ENCODE data around the gene RAP2C. TPM values are rescaled to one million over a fixed set of nuclear protein-coding genes. Genes with fewer than 3 reads are reported as not detected.

RAP2C gene
- total RNA-seq, 1 experiment from 2014 or later: 27.8 TPM

GRCh38 chrX:132218100-132218812 lies 991 bp downstream of the RAP2C start:
- Histone ChIP-seq H3K4me1 (replicated peaks; ENCODE audit: insufficient read depth) (peaks cover 34% of the 10 kb centered on the region), H3K36me3 (ENCODE audit: low read depth) (peaks cover 11% of the 10 kb centered on the region), H3K27me3 (ENCODE audit: insufficient read depth, low read depth) (no peaks in the 10 kb centered on the region), H2AFZ (peak overlapping the region; percentile 96), H3K79me2 (ENCODE audit: low read depth) (peaks cover 35% of the 10 kb centered on the region), H3F3A (ENCODE audit: insufficient read depth, low read depth) (peaks cover 16% of the 10 kb centered on the region; the same call in 1 of the 2 replicates), H3K4me2 (peak overlapping the region; percentile 95), H3K27ac (peak overlapping the region; percentile 77), H4K20me1 (ENCODE audit: insufficient read depth) (peaks cover 15% of the 10 kb centered on the region), H3K4me3 (peak overlapping the region; percentile 98), H3K9me3 (ENCODE audit: insufficient read depth, low read depth) (no peaks in the 10 kb centered on the region), H3K9me2 (ENCODE audit: insufficient read depth) (no peaks in the 10 kb centered on the region)
- TF ChIP-seq, protein P1, sequence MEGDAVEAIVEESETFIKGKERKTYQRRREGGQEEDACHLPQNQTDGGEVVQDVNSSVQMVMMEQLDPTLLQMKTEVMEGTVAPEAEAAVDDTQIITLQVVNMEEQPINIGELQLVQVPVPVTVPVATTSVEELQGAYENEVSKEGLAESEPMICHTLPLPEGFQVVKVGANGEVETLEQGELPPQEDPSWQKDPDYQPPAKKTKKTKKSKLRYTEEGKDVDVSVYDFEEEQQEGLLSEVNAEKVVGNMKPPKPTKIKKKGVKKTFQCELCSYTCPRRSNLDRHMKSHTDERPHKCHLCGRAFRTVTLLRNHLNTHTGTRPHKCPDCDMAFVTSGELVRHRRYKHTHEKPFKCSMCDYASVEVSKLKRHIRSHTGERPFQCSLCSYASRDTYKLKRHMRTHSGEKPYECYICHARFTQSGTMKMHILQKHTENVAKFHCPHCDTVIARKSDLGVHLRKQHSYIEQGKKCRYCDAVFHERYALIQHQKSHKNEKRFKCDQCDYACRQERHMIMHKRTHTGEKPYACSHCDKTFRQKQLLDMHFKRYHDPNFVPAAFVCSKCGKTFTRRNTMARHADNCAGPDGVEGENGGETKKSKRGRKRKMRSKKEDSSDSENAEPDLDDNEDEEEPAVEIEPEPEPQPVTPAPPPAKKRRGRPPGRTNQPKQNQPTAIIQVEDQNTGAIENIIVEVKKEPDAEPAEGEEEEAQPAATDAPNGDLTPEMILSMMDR (conservative IDR thresholded peaks at IDR 0.05): no peak
- no peak for TF ChIP-seq EZH2 (IDR thresholded peaks at IDR 0.05; ENCODE audit: low read depth)
- intact Hi-C loops (cut with micrococcal nuclease; ENCODE audit: unreplicated experiment): loop anchor here (2.0 to 10.0 kb wide), 4 partner anchors 195 to 1447 kb away; partner anchors contain the start of genes MBNL3 and STK26
- DNase-seq: peak; percentile 85 to 88
- POLR2A ChIA-PET (ENCODE audit: unreplicated experiment): interaction anchor here (0.6 to 0.7 kb wide), 2 partner anchors 219 to 404 kb away, joined by 4 to 5 read pairs; no protein-coding TSS in a partner anchor
- BruUV-seq (replicated peaks): TSS peak; percentile 52
- CTCF ChIA-PET: interaction anchor here (0.5 to 1.8 kb wide), 5 partner anchors 126 to 377 kb away, joined by 3 to 21 read pairs (median 5); no protein-coding TSS in a partner anchor

GRCh38 chrX:132217203-132218073 lies 1.8 kb downstream of the RAP2C start:
- H3K27ac ChIP-seq: peak overlapping the region; percentile 88
- CTCF ChIA-PET: interaction anchor here (0.6 kb wide), 1 partner anchor 212 kb away, joined by 5 read pairs; no protein-coding TSS in a partner anchor
- peak overlapping the region; percentile 67 for H3K4me3 ChIP-seq
- intact Hi-C loops (cut with micrococcal nuclease; ENCODE audit: unreplicated experiment): loop anchor here (2.0 to 10.0 kb wide), 5 partner anchors 97 to 1447 kb away; partner anchors contain the start of genes MBNL3 and STK26
- TF ChIP-seq EZH2 (IDR thresholded peaks at IDR 0.05; ENCODE audit: low read depth): no peak
- TF ChIP-seq, protein P1 (conservative IDR thresholded peaks at IDR 0.05): no peak
- no TSS peak for BruUV-seq (replicated peaks)
- H3K36me3 ChIP-seq (ENCODE audit: low read depth): peaks cover 19% of the 10 kb centered on the region
- H3K4me1 ChIP-seq (replicated peaks; ENCODE audit: insufficient read depth): peaks cover 34% of the 10 kb centered on the region
- peak overlapping the region; percentile 82 for H3K4me2 ChIP-seq
- no peaks in the 10 kb centered on the region for H3K27me3 ChIP-seq (ENCODE audit: insufficient read depth, low read depth)
- DNase-seq: peak; percentile 74 to 78
- H3F3A ChIP-seq (ENCODE audit: insufficient read depth, low read depth): peaks cover 16% of the 10 kb centered on the region; the same call in 1 of the 2 replicates
- H3K9me3 ChIP-seq (ENCODE audit: insufficient read depth, low read depth): no peaks in the 10 kb centered on the region
- peaks cover 15% of the 10 kb centered on the region for H4K20me1 ChIP-seq (ENCODE audit: insufficient read depth)
- no peaks in the 10 kb centered on the region for H3K9me2 ChIP-seq (ENCODE audit: insufficient read depth)
- H2AFZ ChIP-seq: peak overlapping the region; percentile 80
- peaks cover 40% of the 10 kb centered on the region for H3K79me2 ChIP-seq (ENCODE audit: low read depth)
- POLR2A ChIA-PET (ENCODE audit: unreplicated experiment): interaction anchor here (0.5 to 0.7 kb wide), 3 partner anchors 376 to 1746 kb away, joined by 3 to 14 read pairs (median 4); no protein-coding TSS in a partner anchor

DNA sequence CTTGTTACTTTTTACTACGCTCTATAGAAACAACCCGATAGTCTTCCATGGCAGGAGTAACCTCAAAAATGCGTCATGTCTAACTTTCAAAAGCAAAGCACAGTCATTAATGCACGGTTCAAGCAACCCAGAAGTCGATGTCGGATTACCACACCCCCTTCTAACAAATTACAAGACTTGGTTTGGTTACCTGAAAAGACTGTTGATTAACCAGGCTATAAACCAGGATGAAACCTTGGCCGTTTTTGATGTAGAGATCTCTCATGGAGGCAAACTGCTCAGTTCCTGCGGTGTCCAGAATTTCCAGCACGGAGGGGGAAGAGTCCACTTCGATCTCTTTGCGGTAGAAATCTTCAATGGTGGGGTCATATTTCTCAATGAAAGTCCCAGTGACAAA lies 2.4 kb downstream of the RAP2C start:
- ChIA-PET POLR2A (ENCODE audit: unreplicated experiment) (interaction anchor here (0.5 to 0.6 kb wide), 3 partner anchors 375 to 1745 kb away, joined by 3 to 14 read pairs (median 3); no protein-coding TSS in a partner anchor), CTCF (no interaction called here)
- peaks cover 34% of the 10 kb centered on the region for H3K4me1 ChIP-seq (replicated peaks; ENCODE audit: insufficient read depth)
- TSS peak; percentile 53 for BruUV-seq (replicated peaks)
- H4K20me1 ChIP-seq (ENCODE audit: insufficient read depth): peaks cover 15% of the 10 kb centered on the region
- H2AFZ ChIP-seq: peak overlapping the region; percentile 80
- peaks cover 16% of the 10 kb centered on the region; the same call in 1 of the 2 replicates for H3F3A ChIP-seq (ENCODE audit: insufficient read depth, low read depth)
- H3K79me2 ChIP-seq (ENCODE audit: low read depth): peaks cover 42% of the 10 kb centered on the region
- no peaks in the 10 kb centered on the region for H3K27me3 ChIP-seq (ENCODE audit: insufficient read depth, low read depth)
- H3K9me3 ChIP-seq (ENCODE audit: insufficient read depth, low read depth): no peaks in the 10 kb centered on the region
- peak overlapping the region; percentile 82 for H3K4me2 ChIP-seq
- peak overlapping the region; percentile 67 for H3K4me3 ChIP-seq
- H3K36me3 ChIP-seq (ENCODE audit: low read depth): peaks cover 21% of the 10 kb centered on the region
- H3K9me2 ChIP-seq (ENCODE audit: insufficient read depth): no peaks in the 10 kb centered on the region
- peak in 1 of 2 experiments; percentile 51 for DNase-seq
- H3K27ac ChIP-seq: peak overlapping the region; percentile 88
- TF ChIP-seq, protein P1 (conservative IDR thresholded peaks at IDR 0.05): no peak
- intact Hi-C loops (cut with micrococcal nuclease; ENCODE audit: unreplicated experiment): loop anchor here (2.0 to 10.0 kb wide), 3 partner anchors 96 to 1448 kb away; partner anchors contain the start of gene MBNL3
